K562 (cell line): ENCODE data around the gene PYGO2. TPM values are rescaled to one million over a fixed set of nuclear protein-coding genes. Genes with fewer than 3 reads are reported as not detected.

Source experiments
- BRF2 ChIP-seq: IDR thresholded peaks from 3 replicates; pipeline ENCODE4 v1.6.1; 2011; ENCODE audit warnings: borderline replicate concordance, mild to moderate bottlenecking; ENCODE audit not compliant: insufficient read length, insufficient read depth
- CBX5 ChIP-seq: IDR thresholded peaks from 2 replicates; pipeline ENCODE4 v1.6.1; 2014; ENCODE audit warnings: low read depth, borderline replicate concordance
- ELK3 ChIP-seq: fragments of 450-650 bp; formaldehyde crosslinking; IDR thresholded peaks from 2 replicates; pipeline ENCODE4 v1.4.0; 2020; ENCODE audit warnings: mild to moderate bottlenecking
- KAT2B ChIP-seq: IDR thresholded peaks from one replicate; pipeline ENCODE4 v1.6.1; 2012; ENCODE audit warnings: low read depth, mild to moderate bottlenecking, control low read depth, inconsistent platforms, low read length, moderate library complexity
- KDM1A ChIP-seq, 2 experiments: fragments of 450-650 bp; IDR thresholded peaks; 2 replicates each; pipeline ENCODE4 v1.6.1; 2016; ENCODE audit warnings: mild to moderate bottlenecking in 2 of 2
- NKRF ChIP-seq: fragments of 450-650 bp; IDR thresholded peaks from 2 replicates; pipeline ENCODE4 v1.6.1; 2016; ENCODE audit warnings: borderline replicate concordance
- TCFL5 ChIP-seq: fragments of 250-450 bp; sonication (Bioruptor Pico); conservative IDR thresholded peaks from 2 replicates; pipeline ENCODE4 v1.6.1; 2021; ENCODE audit warnings: mild to moderate bottlenecking, moderate library complexity, matching md5 sums
- TRIM25 ChIP-seq: fragments of 450-650 bp; IDR thresholded peaks from 2 replicates; pipeline ENCODE4 v1.7.0; 2016; ENCODE audit warnings: borderline replicate concordance
- ZBTB40 ChIP-seq, 2 experiments: fragments of 450-650 bp in 1 of 2; sonication (generic) in 1 of 2; formaldehyde crosslinking in 1 of 2; IDR thresholded peaks; 2 replicates each; pipeline versions ENCODE4 v1.7.1 to v1.9.0; 2016 to 2022; ENCODE audit warnings: inconsistent platforms in 1 of 2, mild to moderate bottlenecking in 1 of 2, missing genetic modification reagents in 1 of 2
- ZNF184 ChIP-seq: sonication (generic); formaldehyde crosslinking; IDR thresholded peaks from 2 replicates; pipeline ENCODE4 v1.5.0; 2020; ENCODE audit warnings: missing genetic modification reagents
- polyA plus RNA-seq, 8 experiments: library from polyadenylated mRNA; depleted of rRNA in 4 of 8; stranded (reverse) in 5 of 8; unstranded in 3 of 8; fragments of >200 nt; fragmentation: Nextera tagmentation in 2 of 8; fragmentation: Illumina TruSeq in 1 of 8; extraction: Ambion mirVana in 2 of 8; extraction: Trizol in 1 of 8; gene quantifications; 2 replicates each; pipeline versions ENCODE4 v1.2.1 to v1.2.3, GENCODE V29; 2011 to 2014; ENCODE audit warnings: inconsistent platforms in 1 of 8, missing spikeins in 1 of 8
- total RNA-seq, 7 experiments: library from RNA; depleted of rRNA in 6 of 7; stranded (reverse); fragments of >200 nt in 6 of 7; fragmentation: Illumina TruSeq in 2 of 7; extraction: Trizol in 2 of 7; gene quantifications; 2 replicates each; pipeline versions ENCODE4 v1.2.1 to v1.2.3, GENCODE V29; 2011 to 2021; ENCODE audit warnings: low replicate concordance in 1 of 7

Gene PYGO2
- total and polyA plus RNA-seq, 9 of the 15 experiments (the other 6 are each of a cell fraction or from before 2014, with no cell fraction given) = 8.3 to 36.2 (median 18.2) TPM

- TF ChIP-seq ZBTB40 (IDR thresholded peaks at IDR 0.05) (no peak), ZBTB40 (CRISPR knock-in tag; IDR thresholded peaks at IDR 0.05) (no peak), CBX5 (no peak), TRIM25 (peak; percentile 70; the same call in 1 of the 2 replicates), ELK3 (no peak), NKRF (peak; percentile 81; the same call in 1 of the 2 replicates), ZNF184 (no peak), KDM1A (IDR thresholded peaks at IDR 0.05) (0 out of 4 replicates have a peak, but pooled peaks of 1 of the 2 experiments have one; percentile 25), TCFL5 (CRISPR knock-in tag) (no peak), KAT2B (no peak), BRF2 (no peak)
Measured at GRCh38 chr1:154973344-154974101, 11.9 kb upstream of the PYGO2 start (continued).
